H9 (cell line): Measurements from ENCODE around the gene NSL1. TPM values are rescaled to one million over a fixed set of nuclear protein-coding genes. Genes with fewer than 3 reads are reported as not detected.

Experiments used
- DNase-seq: peaks from one replicate; pipeline ENCODE4 v3.0.0-alpha.2; 2017
- H2AFZ ChIP-seq: one replicate; pipeline ENCODE4 v1.6.1; 2013; ENCODE audit warnings: mild to moderate bottlenecking, low read length, control low read depth, moderate library complexity
- H2AK5ac ChIP-seq: 2 replicates; pipeline ENCODE4 v1.6.1; 2013; ENCODE audit warnings: low read length, control low read depth, mixed read lengths; ENCODE audit not compliant: insufficient read length
- H2BK120ac ChIP-seq: one replicate; pipeline ENCODE4 v1.6.1; 2013; ENCODE audit warnings: low read depth, mild to moderate bottlenecking, low read length, control low read depth, inconsistent platforms; ENCODE audit not compliant: poor library complexity, severe bottlenecking
- H2BK12ac ChIP-seq: 2 replicates; pipeline ENCODE4 v1.6.1; 2013; ENCODE audit warnings: low read length, control low read depth, mixed read lengths, low read depth; ENCODE audit not compliant: insufficient read length
- H2BK15ac ChIP-seq: 2 replicates; pipeline ENCODE4 v1.6.1; 2013; ENCODE audit warnings: low read depth, low read length, control low read depth
- H2BK20ac ChIP-seq: one replicate; pipeline ENCODE4 v1.6.1; 2013; ENCODE audit warnings: low read depth, mild to moderate bottlenecking, low read length, control low read depth, inconsistent platforms; ENCODE audit not compliant: poor library complexity, severe bottlenecking
- H2BK5ac ChIP-seq: 2 replicates; pipeline ENCODE4 v1.6.1; 2013; ENCODE audit warnings: low read length, control low read depth, mixed read lengths; ENCODE audit not compliant: insufficient read length
- H3K14ac ChIP-seq: 2 replicates; pipeline ENCODE4 v1.6.1; 2013; ENCODE audit warnings: low read length, control low read depth; ENCODE audit not compliant: insufficient read depth
- H3K18ac ChIP-seq: 2 replicates; pipeline ENCODE4 v1.6.1; 2013; ENCODE audit warnings: low read depth, mild to moderate bottlenecking, mixed read lengths, low read length, control low read depth; ENCODE audit not compliant: insufficient read length
- H3K23ac ChIP-seq: 2 replicates; pipeline ENCODE4 v1.6.1; 2013; ENCODE audit warnings: low read length, control low read depth, mixed read lengths, low read depth; ENCODE audit not compliant: insufficient read length
- H3K23me2 ChIP-seq: 2 replicates; pipeline ENCODE4 v1.6.1; 2013; ENCODE audit warnings: low read depth, mild to moderate bottlenecking, mixed read lengths, low read length, control low read depth; ENCODE audit not compliant: insufficient read length, poor library complexity, severe bottlenecking
- H3K27ac ChIP-seq: 2 replicates; pipeline ENCODE4 v1.5.1; 2013; ENCODE audit warnings: low read length, control low read depth, mixed read lengths, low read depth; ENCODE audit not compliant: insufficient read length
- H3K27me3 ChIP-seq: 2 replicates; pipeline ENCODE4 v1.6.1; 2013; ENCODE audit warnings: low read length, control low read depth, inconsistent platforms; ENCODE audit not compliant: insufficient read depth
- H3K4ac ChIP-seq: 2 replicates; pipeline ENCODE4 v1.6.1; 2013; ENCODE audit warnings: low read depth, mild to moderate bottlenecking, control low read depth, inconsistent platforms, low read length, moderate library complexity
- H3K4me1 ChIP-seq: 2 replicates; pipeline ENCODE4 v1.6.1; 2013; ENCODE audit warnings: low read length, control low read depth, inconsistent platforms; ENCODE audit not compliant: insufficient read depth
- H3K4me2 ChIP-seq: 2 replicates; pipeline ENCODE4 v1.6.1; 2013; ENCODE audit warnings: low read length, control low read depth, mixed read lengths; ENCODE audit not compliant: insufficient read length, insufficient read depth
- H3K56ac ChIP-seq: 2 replicates; pipeline ENCODE4 v1.6.1; 2013; ENCODE audit warnings: low read depth, mild to moderate bottlenecking, mixed read lengths, low read length, control low read depth; ENCODE audit not compliant: insufficient read length
- H3K79me1 ChIP-seq: 2 replicates; pipeline ENCODE4 v1.6.1; 2013; ENCODE audit warnings: low read depth, mild to moderate bottlenecking, moderate library complexity, low read length, control low read depth, inconsistent platforms; ENCODE audit not compliant: insufficient read depth, poor library complexity, severe bottlenecking
- H3K79me2 ChIP-seq: 2 replicates; pipeline ENCODE4 v1.6.1; 2013; ENCODE audit warnings: low read length, control low read depth, inconsistent platforms; ENCODE audit not compliant: insufficient read depth
- H3K9ac ChIP-seq: 2 replicates; pipeline ENCODE4 v1.6.1; 2013; ENCODE audit warnings: low read length, control low read depth, mixed read lengths; ENCODE audit not compliant: insufficient read length; ENCODE audit errors: extremely low read depth
- H3K9me3 ChIP-seq: one replicate; pipeline ENCODE4 v1.6.1; 2013; ENCODE audit warnings: low read depth, low read length, inconsistent platforms; ENCODE audit not compliant: control insufficient read depth
- H3T11ph ChIP-seq: one replicate; pipeline ENCODE4 v1.6.1; 2013; ENCODE audit warnings: mild to moderate bottlenecking, low read length, control low read depth, inconsistent platforms
- H4K20me1 ChIP-seq: one replicate; pipeline ENCODE4 v1.6.1; 2013; ENCODE audit not compliant: control insufficient read depth, insufficient read length, insufficient read depth
- H4K5ac ChIP-seq: 2 replicates; pipeline ENCODE4 v1.6.1; 2013; ENCODE audit warnings: low read depth, mild to moderate bottlenecking, mixed read lengths, low read length, control low read depth; ENCODE audit not compliant: insufficient read length
- H4K8ac ChIP-seq: replicated peaks from 2 replicates; pipeline ENCODE4 v1.6.1; 2013; ENCODE audit warnings: low read length, control low read depth, mixed read lengths, low read depth; ENCODE audit not compliant: insufficient read length
- H4K91ac ChIP-seq: 2 replicates; pipeline ENCODE4 v1.6.1; 2013; ENCODE audit warnings: low read depth, mild to moderate bottlenecking, moderate library complexity, mixed read lengths, low read length, control low read depth; ENCODE audit not compliant: insufficient read length
- H3K27ac Mint-ChIP-seq, 3 experiments: 2 replicates in 2 of 3; 3 replicates in 1 of 3; pipeline ENCODE4 v1.8.0; 2020 to 2021; ENCODE audit warnings: mixed read lengths in 3 of 3, mild to moderate bottlenecking in 1 of 3, moderate library complexity in 1 of 3
- H3K27me3 Mint-ChIP-seq: 2 replicates; pipeline ENCODE4 v1.8.0; 2021; ENCODE audit warnings: low read depth, mild to moderate bottlenecking, moderate library complexity, mixed read lengths
- H3K36me3 Mint-ChIP-seq, 3 experiments: 2 replicates in 2 of 3; 3 replicates in 1 of 3; pipeline ENCODE4 v1.8.0; 2020 to 2021; ENCODE audit warnings: low read depth in 3 of 3, mixed read lengths in 3 of 3; ENCODE audit not compliant: insufficient read depth in 1 of 3
- H3K4me1 Mint-ChIP-seq, 2 experiments: 2 replicates each; pipeline ENCODE4 v1.8.0; 2020; ENCODE audit warnings: mixed read lengths in 2 of 2
- H3K4me3 Mint-ChIP-seq, 2 experiments: 2 replicates in 1 of 2; 3 replicates in 1 of 2; pipeline ENCODE4 v1.8.0; 2020 to 2021; ENCODE audit warnings: mild to moderate bottlenecking in 2 of 2, mixed read lengths in 2 of 2, moderate library complexity in 1 of 2
- H3K9me3 Mint-ChIP-seq, 2 experiments: 2 replicates in 1 of 2; 3 replicates in 1 of 2; pipeline ENCODE4 v1.8.0; 2020; ENCODE audit warnings: mild to moderate bottlenecking in 2 of 2, mixed read lengths in 2 of 2, moderate library complexity in 1 of 2
- WGBS: extraction: QIAGEN DNeasy Blood & Tissue Kit; methylation state at CpG from one replicate; pipeline ENCODE4 v1.1.7; 2013; ENCODE audit warnings: missing lambda C conversion rate, low lambda C conversion rate, mixed read lengths; ENCODE audit not compliant: insufficient read length; ENCODE audit errors: extremely low coverage; 5-methylcytosine and 5-hydroxymethylcytosine counted together
- total RNA-seq: library from RNA; stranded (reverse); gene quantifications from 2 replicates; pipeline ENCODE4 v1.2.1, GENCODE V29; 2021
- TF ChIP-seq, protein P1 (sequence below): fragments of 200-600 bp; sonication (generic); conservative IDR thresholded peaks from 3 replicates; pipeline ENCODE4 v1.8.0; 2021; ENCODE audit warnings: antibody characterized with exemption, mild to moderate bottlenecking

NSL1 gene
- total RNA-seq, 1 experiment from 2014 or later: 49.3 TPM

GRCh38 chr1:212759683-212760082 is 31.9 kb downstream of the NSL1 start:
- no peaks in the 10 kb centered on the region; the same call in 1 of the 2 replicates for H3K27me3 ChIP-seq
- H3T11ph ChIP-seq: no peak overlapping the region
- H3K23ac ChIP-seq: no peak overlapping the region
- no peak overlapping the region for H4K91ac ChIP-seq
- Mint-ChIP-seq H3K4me3 (no peak overlapping the region; a peak in 1 of 5 replicates), H3K36me3 (peaks cover 3 to 11% (median 7%) of the 10 kb centered on the region in 3 experiments; a peak in 5 of 7 replicates), H3K9me3 (no peaks in the 10 kb centered on the region), H3K4me1 (peaks cover 3 to 13% of the 10 kb centered on the region in 2 experiments), H3K27ac (peak overlapping the region in 1 of 3 experiments; percentile 27; a peak in 1 of 7 replicates), H3K27me3 (no peaks in the 10 kb centered on the region)
- H3K4ac ChIP-seq: no peak overlapping the region
- H3K79me2 ChIP-seq: no peaks in the 10 kb centered on the region
- no peak overlapping the region for H3K4me2 ChIP-seq
- no peaks in the 10 kb centered on the region for H3K9me3 ChIP-seq
- no CpG with 5 or more reads among the region's 5 CpGs for WGBS
- peaks cover 1% of the 10 kb centered on the region; the same call in 1 of the 2 replicates for H3K4me1 ChIP-seq
- TF ChIP-seq, protein P1, sequence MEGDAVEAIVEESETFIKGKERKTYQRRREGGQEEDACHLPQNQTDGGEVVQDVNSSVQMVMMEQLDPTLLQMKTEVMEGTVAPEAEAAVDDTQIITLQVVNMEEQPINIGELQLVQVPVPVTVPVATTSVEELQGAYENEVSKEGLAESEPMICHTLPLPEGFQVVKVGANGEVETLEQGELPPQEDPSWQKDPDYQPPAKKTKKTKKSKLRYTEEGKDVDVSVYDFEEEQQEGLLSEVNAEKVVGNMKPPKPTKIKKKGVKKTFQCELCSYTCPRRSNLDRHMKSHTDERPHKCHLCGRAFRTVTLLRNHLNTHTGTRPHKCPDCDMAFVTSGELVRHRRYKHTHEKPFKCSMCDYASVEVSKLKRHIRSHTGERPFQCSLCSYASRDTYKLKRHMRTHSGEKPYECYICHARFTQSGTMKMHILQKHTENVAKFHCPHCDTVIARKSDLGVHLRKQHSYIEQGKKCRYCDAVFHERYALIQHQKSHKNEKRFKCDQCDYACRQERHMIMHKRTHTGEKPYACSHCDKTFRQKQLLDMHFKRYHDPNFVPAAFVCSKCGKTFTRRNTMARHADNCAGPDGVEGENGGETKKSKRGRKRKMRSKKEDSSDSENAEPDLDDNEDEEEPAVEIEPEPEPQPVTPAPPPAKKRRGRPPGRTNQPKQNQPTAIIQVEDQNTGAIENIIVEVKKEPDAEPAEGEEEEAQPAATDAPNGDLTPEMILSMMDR: no peak
- no peaks in the 10 kb centered on the region for H4K20me1 ChIP-seq
- H3K27ac ChIP-seq: no peak overlapping the region
- H2BK15ac ChIP-seq: no peak overlapping the region
- no peak overlapping the region for H3K18ac ChIP-seq
- no peak overlapping the region for H2BK120ac ChIP-seq
- H4K5ac ChIP-seq: no peak overlapping the region
- H3K9ac ChIP-seq: no peak overlapping the region
- H3K23me2 ChIP-seq: no peaks in the 10 kb centered on the region
- H2BK12ac ChIP-seq: no peak overlapping the region
- H3K14ac ChIP-seq: no peak overlapping the region
- no peak overlapping the region for H2BK5ac ChIP-seq
- no peak overlapping the region for H2BK20ac ChIP-seq
- DNase-seq: no peak
- no peak overlapping the region for H2AK5ac ChIP-seq
- no peak overlapping the region for H3K56ac ChIP-seq
- no peak overlapping the region for H4K8ac ChIP-seq
- peaks cover 7% of the 10 kb centered on the region for H3K79me1 ChIP-seq
- H2AFZ ChIP-seq: no peak overlapping the region
